Kasumi-1 (cell line): ENCODE measurements around the gene CTBP1.

Experiments used
- DNase-seq, 2 experiments: peaks; one replicate each; lab custom pipeline; 2025; lab: John Stamatoyannopoulos, UW

Gene CTBP1

DNA sequence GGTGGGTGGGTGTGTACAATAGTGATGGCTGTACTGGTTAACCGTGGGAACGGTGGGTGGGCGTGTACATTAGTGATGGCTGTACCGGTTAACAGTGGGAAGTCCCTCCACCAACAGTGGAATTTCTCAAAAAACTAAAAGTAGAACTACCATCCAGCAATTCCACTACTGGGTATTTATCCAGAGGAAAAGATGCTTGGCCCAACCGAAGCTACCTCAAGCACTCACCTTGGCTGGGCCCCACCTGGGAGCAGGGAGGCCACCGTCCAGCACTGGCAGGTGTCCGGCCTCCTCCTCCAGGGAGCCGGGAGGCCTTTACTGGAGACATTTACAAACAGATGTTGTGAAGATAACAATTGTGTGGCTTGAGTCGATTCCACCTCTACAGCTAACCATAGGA, 34.8 kb upstream of the CTBP1 start:
- DNase-seq: no peak

DNA sequence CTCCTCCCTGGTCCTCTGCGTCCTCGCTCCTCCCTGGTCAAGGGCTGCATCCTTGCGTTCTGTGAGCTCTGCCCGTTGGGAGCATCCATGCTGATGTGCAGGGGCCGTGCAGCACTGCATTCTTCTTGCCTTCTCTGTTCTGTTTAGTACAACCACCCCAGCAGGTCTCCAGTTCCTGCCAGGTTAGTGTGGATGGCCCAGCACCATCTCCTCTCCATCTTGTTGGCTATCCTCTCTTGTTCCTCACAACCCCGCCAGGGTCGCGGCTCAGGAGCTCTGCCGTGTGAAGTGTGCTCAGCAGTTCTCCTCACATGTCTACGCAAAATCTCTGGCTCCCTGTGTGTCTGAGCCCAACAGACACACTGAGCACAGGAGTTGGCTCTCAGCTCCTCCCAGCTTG, 30.3 kb upstream of the CTBP1 start:
- no peak for DNase-seq

DNA sequence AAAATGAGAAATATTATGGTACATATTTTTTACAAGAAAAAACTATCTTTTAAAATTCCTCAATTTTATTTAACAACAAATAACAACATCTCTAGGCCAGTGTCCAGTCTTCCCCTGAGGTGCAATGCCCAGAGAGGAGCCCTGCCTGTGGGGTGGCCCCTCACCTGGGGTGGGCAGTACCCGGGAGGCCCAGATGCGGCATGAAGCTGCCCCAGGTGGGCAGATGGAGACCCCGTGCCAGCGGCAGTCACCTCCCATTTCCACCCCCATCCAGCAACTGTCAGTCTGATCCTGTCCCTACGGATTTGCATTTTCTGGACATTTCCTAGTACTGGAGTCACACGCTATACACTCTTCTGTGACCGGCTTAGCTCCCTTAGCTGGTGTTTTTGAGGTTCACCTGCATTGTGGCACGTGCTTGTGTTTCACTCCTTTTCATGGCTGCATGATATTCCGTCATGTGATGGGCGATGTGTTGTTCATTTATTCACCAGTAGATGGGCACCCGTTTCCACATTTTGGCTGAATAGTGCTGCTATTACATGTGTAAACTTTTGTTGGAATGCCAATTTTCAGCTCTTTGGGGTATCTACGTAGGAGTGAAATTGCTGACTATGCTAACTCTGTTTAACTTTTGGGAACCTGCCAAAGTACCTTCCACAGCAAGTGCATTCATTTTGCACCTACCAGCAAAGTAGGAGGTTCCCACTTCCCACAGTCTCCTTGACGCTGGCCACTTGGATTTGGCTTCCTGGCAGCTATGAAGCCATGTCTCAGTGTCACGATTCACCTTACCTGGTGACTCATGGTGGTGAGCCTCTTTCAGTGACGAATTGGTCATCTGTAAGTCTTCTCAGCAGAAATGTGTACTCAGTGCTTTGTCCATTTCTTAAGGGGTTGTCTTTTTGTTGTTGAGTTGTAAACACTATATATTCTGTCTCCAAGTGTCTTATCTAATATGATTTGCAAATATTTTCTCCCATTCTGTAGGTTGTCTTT, 29.0 kb upstream of the CTBP1 start:
- no peak for DNase-seq

DNA sequence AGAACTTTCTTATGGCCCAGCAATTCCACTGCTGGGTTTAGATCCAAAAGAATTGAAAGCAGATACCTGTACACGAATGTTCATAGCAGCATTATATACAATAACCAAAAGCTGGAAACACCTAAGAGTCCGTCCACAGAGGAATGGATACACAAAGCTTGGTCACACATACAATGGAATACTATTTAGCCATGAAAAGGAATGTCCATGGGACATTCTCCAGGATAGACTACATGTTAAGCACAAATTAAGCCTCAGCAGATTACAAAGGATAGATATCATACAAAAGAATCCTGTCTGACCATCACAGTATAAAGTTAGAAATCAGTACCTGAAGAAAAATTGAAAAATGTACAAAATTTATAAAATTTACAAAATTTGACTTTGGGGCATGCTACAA, 28.1 kb upstream of the CTBP1 start:
- DNase-seq: no peak

DNA sequence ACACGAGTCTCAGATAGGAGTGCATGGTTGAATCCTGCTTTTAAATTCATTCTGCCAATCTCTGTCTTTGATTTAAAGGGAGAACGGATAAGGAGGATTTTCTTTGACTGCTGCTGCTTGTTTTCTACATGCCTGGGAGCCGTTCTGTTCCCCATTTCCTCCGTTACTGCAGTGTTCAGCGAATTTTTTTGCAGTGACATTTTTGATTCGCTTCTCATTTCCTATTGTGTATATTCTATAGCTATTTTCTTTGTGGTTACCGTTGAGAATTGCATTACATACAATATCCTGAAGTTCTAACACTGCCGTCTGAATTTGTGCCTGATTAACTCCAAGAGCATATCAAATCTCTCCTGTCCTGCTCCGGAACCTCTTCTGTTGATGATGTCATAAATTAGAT, 25.9 kb upstream of the CTBP1 start:
- DNase-seq: no peak

DNA sequence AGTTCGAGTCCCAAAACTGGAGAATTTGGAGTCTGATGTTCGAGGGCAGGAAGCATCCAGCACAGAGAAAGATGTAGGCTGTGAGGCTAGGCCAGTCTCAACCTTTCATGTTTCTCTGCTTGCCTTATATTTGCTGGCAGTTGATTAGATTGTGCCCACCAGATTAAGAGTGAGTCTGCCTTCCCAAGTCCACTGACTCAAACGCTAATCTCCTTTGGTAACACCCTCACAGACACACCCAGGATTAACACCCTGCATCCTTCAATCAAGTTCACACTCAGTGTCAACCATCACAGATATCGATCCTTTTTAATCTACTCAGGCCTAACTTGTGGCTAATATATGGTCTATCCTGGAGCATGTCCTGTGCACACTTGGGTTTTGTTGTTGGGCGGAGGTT, 22.8 kb upstream of the CTBP1 start:
- DNase-seq: no peak

DNA sequence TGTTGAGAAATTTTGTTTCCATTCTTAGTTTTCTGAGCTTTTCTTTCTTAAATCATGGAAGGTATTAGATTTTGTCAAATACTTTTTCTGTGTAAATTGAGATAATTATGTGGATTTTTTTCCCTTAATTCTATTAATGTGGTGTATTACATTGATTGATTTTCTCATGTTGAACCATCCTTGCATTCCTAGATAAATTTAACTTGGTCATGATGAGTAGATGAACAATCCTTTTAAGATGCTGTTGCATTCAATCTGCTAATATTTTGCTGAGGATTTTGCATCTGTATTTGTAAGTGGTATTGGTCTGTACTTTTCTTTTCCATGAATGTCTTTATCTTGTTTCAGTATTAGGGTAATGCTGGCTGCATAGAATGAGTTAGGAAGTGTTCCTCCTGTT, 20.3 kb upstream of the CTBP1 start:
- DNase-seq: no peak

DNA sequence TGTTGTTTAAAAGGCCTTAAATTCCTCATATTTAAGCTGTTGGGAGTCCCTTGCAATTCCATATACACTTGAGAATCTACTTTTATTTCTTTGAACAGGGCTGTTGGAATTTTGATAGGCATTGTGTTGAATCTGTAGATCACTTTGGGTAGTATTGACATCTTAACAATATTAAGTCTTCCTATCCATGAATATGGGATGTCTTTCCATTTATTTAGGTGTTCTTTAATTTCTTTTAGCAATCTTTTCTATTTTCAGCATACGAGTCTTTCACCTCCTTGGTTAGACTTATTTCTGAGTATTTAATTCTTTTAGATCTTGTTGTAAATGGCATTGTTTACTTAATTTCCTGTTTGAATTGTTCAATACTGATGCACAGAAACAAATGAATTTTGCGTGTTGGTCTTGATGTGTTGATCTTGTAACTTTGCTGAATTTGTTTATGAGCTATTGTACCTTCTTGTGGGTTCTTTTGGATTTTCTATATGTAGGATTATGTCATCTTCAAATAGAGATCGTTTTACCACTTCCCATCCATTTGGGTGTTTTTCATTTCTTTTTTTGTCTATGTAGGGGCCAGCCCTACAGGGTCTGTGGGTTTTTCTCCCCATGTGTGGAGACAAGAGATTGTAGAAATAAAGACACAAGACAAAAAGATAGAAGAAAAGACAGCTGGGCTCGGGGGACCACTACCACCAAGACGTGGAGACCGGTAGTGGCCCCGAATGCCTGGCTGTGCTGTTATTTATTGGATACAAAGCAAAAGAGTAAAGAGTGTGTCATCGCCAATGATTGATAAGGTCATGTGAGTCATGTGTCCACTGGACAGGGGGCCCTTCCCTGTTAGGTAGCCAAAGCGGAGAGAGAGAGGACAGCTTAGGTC, 18.2 kb upstream of the CTBP1 start:
- no peak for DNase-seq

DNA sequence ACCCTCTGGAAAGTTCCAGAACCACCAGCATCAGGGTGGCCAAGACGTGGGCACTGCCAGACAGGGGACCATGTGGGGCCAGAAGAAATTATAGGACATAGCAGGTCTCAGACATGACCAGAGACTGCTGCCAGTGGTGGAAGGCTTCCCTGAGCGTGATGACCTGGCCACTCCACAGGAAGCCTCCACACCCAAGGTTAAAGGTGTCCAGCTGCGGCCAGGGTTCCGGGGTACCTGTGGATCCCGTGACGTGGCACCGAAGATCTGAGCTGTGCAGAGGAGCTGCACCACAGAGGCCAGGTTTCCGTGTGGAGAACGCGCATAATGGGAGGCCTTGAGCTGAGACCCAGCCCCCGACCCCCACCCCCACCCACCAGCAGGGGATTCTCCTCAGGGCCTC, 16.4 kb upstream of the CTBP1 start:
- no peak for DNase-seq

DNA sequence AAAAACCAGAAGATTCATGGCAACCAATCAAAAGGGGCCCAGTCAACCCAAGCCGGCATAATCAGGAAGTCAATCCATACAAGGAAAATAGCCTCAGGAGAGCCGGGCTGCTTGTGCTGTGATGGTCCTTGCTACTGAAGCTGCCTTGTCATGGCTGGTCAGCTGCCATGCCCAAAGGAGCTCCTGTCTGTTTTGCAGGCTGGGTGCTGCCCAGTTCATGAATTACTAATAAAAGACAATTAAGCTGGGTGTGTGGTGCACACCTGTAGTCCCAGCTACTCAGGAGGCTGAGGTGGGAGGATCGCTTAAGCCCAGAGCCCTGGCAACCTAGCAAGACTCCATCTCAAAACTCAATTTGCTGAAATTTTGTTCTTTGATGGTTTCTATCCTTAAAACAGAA, 16.0 kb upstream of the CTBP1 start:
- no peak for DNase-seq

DNA sequence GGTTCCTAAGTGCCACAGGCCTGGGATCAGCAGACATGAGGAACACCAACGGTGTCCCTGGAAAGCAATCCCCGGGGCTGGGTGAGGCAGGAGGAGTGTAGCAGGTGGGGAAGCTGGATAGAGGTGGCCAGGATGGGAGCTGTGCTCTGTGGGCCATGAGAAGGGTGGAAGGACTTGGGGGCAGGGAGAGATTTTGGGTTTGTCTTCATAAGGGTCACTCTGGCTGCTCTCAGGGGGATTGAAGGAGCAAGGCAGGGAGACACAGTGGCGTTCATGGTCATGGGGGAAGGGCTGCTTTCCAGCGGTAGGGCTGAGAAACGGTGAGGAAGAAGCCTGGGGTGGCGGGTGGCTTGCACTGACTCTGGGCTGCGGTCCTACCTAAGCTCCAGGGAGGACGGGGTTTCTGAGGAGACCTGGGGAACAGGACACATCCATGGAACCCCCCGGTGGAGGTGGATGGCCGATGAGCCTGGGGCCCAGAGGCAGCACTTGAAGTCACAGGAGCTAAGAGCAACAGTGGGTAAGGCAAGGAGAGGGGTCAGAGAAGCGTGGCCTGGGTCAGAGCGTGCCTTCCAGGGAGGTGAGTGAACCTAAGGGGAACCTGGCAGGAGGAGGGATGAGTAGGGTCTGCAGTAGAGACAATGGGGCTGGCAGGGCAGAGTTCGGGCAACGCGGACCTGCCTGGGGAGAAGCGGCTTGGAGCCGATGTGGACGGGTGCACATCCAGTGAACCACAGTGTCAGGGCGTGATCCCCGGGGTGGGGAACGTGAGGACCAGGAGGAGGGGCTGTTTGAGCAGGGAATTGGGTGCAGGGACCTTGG, 12.4 kb upstream of the CTBP1 start:
- DNase-seq: no peak

DNA sequence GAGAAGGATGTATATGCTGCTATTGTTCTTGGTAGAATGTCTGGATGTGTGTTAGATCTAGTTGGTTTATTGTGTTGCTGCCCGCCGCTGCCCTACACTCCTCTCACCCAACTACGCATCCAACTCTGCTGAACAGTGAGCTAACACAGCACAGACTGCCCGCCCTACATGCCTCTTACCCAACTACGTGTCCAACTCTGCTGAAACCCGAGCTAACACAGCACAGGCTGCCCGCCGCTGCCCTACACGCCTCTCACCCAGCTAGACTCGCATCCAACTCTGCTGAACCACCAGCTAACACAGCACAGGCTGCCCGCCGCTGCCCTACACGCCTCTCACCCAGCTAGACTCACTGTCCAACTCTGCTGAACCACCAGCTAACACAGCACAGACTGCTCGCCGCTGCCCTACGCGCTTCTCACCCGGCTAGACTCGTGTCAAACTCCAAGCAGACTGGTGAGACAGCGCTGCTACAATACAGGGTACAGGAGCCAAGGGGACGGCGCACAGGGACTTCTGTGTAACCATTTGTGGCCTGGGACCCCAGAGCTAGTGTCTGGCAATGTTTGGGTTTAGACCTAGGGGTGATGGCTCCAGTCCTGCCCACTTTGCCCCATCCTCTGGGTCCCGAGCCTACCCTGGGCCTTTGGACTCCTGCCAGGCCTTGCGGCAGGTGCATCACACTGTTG, 11.6 kb upstream of the CTBP1 start:
- no peak for DNase-seq

DNA sequence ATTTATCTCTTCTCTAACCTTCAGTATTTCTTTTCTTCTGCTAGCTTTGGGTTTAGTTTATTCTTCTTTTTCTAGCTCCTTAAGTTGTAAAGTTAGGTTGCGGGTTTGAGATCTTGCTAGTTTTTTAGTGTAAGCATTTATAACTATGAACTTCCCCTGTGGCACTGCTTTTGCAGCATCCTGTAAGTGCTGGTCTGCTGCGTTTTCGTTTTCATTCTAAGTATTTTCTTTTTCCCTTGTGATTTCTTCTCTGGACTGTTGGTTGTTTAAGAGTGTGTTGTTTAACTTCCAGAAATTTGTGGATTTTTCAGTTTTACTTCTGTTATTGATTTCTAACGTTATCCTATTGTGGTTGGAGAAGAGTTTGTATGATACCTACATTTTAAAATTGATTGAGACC, 11.0 kb upstream of the CTBP1 start:
- no peak for DNase-seq

DNA sequence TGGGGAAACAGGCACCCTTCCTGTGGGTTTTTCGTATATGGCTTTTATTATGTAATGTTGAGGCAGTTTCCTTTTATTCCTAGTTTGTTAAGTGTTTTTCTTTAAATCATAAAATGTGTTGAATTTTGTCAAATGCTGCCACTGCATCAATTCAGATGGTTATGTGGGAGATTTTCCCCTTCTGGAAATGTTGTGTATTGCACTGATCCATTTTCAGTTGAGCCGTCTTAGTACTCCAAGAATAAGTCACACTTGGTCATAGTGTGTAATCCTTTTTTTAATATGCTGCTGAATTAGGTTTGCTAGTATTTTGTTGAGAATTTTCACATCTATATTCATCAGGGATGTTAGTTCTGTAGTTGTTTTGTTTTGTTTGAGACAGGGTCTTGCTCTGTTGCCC, 9.5 kb upstream of the CTBP1 start:
- peak in 1 of 2 experiments; percentile 12 for DNase-seq

DNA sequence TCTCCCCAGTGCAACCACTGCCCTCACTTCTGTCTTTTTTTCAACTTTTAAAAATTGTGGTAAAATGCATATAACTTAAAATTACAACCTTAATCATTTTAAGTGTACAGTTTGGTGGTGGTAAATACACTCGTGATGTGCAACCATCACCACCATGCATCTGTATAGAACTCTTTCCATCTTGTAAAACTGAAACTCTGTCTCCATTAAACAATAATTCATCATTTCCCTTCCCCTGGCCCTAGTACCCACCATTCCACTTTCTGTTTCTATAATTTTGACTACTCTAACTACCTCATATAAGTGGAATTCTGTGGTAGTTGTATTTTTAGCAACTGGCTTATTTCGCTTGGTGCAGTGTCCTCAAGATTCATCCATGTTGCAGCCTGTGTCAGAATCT, 6.8 kb upstream of the CTBP1 start:
- DNase-seq: no peak

DNA sequence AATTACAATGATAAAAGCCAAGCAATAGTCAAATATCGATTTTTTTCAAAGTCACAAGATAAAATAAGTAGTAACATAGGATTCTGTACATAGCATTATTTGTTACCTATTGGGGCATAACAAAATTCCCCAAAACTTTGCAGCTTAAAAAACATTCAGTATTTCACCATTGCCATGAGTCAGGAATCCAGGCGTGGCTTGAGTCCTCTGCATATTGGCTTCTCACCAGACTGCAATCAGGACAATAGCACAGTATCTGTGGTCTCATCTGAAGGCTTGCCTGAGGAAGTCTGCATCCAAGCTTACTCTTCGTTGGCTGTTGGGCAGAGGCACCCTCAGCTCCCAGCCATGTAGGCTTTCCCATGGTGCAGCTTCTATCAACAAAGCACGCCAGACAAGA, 6.2 kb upstream of the CTBP1 start:
- DNase-seq: no peak

DNA sequence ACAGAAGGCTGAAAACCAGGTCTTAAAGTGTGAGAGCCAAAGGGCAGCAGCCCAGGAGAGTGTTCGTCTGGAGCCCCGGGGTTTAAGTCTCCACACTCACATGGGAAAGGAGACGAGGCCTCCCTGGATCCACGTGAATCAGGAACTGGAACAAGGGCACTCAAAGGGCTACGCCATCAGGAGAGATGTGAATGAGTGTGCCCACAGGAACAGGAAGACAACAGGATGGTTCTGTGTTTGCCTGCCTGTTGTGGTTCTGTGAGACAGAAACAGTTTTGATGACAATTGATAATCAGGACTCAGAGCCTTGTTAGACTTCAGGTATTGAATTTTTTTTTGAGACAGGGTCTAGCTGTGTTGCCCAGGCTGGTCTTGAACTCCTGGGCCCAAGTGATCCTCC, 4.9 kb upstream of the CTBP1 start:
- DNase-seq: no peak

DNA sequence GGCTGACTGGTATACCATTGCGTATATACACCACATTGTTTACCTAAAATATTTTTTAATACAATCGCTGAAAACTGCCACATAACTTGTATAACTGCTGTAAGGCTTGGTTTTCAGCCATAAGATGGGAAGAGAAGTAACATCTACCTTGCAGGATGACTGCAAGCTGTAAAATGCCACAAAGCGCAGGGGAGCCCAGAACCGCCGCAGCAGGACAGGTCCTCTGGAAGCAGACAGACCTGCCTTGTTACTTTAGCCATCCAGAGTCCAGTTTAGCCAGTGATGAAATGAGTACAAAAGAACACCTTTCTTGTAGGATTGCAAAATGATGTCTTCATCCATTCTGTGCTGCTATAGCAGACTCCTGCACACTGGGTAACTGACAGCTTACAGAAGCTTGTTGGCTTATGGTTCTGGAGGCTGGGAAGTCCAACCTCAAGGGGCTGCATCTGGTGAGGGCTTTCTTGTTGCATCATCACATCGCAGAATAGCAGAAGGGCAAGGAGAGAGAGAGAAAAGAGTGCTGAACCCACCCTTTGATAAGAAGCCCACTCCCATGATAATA, 4.1 kb upstream of the CTBP1 start:
- no peak for DNase-seq

DNA sequence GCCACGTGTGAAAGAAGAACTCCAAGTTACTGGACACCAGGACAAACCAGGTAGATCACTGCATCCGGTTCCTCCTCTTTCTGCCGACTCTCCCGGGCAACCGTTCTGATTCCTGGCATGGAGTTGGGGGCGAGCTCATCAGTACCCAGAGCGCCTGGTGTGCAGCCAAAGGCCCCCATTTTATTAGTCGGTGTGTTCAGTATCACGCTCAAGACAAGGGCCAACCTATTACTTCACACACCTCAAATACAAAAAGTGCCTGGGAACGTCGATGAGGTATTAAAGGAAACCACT, 2.8 kb upstream of the CTBP1 start:
- DNase-seq: no peak

DNA sequence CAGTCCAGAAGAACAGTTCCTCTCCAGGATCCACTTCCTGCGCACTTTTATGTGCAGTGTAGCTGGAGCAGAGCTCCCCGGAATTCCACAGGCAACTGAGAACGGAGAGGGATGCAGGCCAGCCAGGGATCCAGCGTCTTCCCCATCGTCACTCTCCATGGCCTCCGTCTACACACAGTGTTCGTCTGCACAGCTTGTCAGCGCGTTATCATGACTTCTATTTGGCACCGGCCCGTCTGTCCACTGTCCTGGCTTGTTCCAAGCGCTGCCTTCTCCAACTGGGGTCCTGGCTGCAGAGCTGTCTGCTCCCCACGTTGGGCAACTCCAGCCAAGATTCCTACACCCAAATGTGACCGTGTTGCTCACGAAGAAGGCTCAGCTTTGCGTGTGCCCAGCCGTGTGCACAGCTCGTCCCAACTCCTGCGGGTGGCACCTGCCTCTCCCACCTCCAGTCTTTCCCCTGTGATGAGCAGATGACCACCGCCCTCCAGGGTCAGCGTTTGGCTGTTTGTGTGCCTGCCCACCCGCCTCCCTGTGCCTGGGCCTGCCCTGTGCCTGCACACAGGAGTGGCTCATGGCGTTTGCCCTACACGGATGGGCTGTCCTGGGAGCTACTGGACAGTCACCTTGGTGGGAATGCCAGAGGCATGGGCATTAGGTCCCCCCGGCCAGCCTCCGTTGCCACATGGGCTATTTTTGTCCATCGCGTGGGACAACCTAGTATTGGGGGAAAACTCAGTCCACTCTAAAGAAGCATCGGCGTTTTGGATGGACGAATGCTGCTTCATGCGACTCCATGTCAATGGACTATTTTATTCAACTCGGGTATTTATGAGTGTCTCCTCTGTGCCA, 2.2 kb upstream of the CTBP1 start:
- no peak for DNase-seq

DNA sequence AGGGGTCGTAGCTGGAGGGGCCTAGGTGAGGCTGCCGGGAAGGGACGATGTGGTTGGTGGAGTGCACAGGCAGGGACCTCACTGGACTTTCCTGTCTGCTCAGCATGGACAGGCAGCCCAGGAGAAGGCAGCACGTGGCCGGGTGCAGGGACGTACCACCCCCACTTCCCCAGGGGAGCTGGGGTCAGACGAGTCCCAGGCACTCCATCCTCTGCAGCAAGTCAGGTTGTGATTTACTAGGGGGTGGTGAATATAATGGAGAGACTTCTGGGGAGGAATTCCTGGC, 1.5 kb upstream of the CTBP1 start:
- DNase-seq: no peak
